NOMO-1 treated with dmso at 0.1 percent for 144 hours (cell line): Measurements from ENCODE around the gene ATF6.

Experiments
- DNase-seq: peaks from one replicate; lab custom pipeline; 2025; ENCODE audit not compliant: unreplicated experiment; lab: John Stamatoyannopoulos, UW

The ATF6 gene

DNA sequence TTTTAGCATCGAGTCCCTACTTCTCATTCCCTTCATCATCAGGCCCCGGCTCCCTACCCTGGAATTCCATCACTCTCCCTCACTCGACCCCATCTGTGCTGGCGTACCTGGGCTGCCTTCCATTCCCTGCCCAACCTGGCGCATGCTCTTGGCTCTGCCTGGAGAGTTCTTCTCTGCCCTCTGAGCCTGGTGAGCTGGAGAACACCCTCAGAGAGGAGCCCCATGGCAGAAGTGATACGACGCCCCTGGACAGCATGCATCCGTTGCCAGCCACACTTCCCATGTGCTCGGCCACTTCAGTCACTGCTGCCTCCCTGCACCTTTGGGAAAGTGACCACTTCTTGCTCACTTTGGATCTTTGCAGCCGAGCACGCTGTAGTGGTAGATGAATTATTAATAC lies 227.5 kb downstream of the ATF6 start:
- DNase-seq: no peak

DNA sequence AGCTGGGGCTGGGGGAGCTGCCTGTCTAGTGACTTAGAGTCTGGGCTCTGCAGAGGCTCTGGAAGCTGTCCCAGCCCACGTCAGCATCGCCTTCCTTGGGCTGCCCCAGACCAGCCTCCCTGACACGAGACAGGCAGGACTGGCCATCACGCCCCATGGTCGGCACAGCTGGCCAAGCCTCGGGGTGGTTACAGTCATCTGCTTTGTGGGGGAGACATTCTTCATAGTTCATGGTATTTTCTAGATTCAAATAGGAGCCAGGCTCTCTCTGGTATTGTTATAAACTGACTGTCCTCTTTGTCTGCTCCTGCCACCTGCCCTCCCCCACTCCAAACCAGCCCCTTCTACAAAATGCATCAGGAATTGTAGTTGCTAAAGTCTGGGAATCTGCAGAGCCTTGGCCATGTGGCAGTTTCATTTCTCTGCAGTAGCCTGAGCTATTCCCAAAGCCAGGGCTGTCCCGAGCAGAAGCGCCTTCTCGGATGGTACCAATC lies 228.1 kb downstream of the ATF6 start:
- DNase-seq: no peak

DNA sequence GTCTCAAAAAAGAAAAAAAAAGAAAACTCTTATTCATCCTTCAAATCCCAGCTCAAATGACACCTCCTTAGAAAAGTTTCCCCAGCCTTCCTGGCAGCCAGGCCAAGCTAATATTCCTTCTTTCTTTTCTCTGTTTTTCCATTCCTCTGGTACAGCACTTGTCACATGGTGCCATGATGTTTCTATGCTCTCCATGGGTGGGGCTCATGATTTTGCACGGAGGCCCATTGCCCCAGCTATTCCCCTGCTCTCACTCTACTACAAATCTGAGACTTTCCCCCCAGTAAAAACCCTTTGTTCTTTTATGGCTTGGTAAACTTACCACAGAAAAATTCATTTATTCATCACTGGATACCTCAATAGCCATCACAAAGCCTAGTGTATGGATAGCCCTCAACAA lies 231.0 kb downstream of the ATF6 start:
- DNase-seq: no peak

DNA sequence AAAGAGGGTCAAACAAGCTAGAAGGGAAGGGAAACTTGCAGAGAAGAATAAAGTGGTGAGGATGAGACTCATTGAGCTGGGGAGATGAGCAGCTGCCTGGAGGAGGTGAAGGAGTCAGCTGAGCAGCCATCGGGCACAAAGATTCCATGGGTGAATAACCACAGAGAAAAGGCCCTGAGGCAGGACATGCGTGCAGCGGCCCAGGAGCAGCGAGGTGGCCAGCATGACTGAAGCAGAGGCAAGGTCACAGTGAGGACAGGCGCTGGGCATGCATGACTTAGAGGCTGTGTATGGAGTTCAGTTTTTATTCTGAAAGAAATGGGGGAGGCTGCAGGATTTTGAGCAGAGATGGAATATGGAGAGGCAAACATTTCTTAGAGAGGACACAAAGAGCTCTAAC lies 232.7 kb downstream of the ATF6 start:
- no peak for DNase-seq

DNA sequence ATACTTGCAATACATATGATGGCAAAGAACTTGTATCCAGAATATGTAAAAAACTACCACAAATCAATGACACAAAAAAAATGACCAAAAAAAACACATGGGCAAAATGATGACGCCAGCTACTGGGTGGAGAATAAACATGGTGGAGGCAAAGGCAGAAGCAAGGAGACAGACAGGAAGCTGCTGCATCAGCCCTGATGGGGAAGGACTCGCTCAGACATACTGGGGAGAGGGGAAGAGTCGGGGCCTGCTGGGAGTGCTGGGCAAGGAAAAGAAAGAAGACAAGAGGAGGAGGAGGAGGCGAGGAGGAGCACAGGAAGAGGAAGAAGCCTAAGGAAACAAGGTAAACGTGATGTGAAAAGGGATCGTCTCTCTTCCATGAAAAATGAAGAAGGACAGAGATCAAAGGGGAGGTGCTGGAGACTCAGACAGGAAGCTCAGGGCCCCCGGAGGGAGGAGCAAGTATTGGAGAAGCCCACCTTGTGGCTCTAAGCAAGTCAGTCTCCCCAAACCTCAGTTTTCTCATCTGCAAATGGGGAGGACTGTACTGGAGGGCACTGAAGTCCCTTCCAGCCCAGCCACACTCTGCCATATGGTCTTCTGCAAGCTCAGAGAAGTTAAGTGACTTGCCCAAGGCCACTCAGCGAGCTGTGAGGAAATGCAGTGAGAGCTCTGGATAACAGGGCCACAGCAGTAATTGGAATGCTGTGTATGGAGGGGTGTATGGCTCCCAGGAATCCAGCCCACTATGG lies 233.4 kb downstream of the ATF6 start:
- no peak for DNase-seq

DNA sequence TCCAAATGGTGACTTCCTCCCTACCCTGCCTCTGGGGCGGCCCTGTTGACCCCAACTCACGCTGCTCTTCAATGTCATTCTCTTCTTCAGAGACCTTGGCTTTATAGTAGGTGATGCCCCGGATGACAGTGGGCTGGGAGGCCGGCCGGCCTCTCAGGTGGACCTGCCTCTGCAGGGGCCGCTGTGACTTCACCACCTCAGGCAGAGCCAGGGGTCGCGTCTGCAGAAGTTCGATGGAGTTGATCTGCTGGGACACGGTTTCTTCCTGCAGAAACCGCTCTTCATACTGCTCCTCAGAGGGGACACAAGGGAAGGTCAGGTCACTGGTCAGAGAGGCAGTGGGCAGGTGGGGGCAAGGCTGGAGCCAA lies 233.9 kb downstream of the ATF6 start:
- DNase-seq: no peak

DNA sequence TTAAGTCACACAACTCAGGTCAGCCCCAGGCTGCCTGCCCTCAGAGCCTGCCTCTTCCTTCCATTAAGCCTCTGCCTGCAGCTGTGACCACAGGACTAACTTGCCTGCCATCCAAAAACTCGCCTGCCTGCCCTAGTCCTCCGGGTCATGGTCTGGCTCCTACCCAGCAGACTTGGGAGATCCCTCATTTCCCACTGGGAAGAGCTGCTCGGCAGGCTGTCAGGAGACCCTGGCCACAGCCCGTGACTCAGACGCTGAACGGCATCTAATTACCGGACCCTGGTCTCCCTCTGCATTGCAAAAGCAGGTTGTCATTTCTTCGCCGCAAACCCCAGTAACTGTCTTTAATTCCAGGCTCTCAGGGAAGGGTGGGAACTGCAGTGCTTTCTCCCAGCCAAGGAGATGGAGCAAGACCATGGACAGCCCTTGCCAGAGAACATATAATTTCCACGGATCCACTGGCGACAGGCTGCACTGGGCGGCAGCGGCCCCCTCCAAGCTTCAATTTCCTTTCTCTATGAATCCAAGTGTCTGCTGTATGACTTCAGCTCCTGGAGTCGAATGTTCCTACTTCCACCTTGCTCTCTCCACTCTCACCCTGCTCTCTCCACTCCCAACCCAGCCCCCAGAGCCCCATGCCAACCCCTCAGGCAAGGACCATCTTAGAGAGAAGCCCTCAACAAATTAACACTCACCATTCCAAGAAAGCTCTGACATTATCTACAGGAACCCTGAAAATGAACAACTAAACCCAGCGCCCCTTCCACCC lies 237.1 kb downstream of the ATF6 start:
- peak; percentile 32 for DNase-seq

DNA sequence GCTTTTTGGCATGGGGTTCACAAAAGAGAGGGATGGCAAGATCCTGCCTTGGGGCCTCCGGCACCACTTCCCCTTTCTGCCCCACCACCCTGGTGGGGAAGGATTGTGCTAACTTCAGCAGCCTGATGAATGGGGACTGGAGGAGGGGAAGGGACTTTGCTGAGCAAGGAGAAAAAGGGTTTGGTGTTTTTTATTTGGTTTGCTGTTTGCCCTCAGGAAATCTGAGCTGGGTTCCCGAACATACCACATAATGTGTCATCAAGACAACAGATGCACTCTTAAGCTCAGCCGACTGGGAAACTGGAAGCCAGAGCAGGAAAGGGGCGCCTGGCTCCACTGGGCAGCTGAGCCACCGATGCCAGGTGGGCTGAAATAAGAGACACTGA lies 237.7 kb downstream of the ATF6 start:
- peak; percentile 94 for DNase-seq

DNA sequence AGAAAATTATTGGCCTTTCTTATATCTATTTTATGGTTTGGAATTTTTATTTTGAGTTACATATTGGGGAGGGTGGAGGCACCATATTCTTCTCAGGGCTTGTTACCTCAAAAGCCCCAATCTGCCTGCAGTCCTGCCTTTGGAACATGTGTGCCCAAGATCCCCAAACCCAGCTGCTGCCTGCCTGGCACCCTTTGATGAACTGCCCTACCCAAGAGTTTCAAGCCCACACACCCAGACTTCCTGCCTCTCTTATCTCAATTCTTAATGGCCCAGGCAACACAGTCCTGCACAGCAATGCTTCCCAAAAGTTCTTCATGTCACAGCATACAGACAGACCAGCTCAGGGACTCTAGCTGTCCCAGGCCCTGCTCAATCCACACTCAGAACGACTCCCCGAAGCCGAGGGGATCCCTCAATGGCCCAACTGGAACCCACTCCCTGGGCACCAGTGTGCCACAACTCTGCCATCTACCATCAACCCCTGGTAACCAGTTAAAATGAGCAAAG lies 238.4 kb downstream of the ATF6 start:
- no peak for DNase-seq

DNA sequence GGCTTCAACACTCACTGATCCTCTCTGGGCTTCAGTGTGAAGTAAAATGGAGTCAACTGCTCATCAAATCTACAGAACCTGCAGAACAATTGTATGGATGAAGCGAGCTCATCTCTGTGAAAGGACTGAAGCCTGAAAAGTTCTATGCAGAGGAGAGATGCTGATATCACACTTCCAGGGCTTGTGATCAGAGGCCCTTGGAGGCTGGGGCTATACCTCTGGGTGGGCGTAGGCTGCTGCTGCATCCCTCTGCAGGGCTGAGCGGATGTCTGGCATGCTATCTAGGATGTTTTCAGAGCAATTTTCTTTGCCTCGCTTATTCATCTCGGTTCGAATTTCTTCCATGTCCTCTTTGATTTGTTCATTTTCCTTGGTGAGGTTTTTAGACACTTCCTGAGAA lies 240.0 kb downstream of the ATF6 start:
- DNase-seq: no peak

DNA sequence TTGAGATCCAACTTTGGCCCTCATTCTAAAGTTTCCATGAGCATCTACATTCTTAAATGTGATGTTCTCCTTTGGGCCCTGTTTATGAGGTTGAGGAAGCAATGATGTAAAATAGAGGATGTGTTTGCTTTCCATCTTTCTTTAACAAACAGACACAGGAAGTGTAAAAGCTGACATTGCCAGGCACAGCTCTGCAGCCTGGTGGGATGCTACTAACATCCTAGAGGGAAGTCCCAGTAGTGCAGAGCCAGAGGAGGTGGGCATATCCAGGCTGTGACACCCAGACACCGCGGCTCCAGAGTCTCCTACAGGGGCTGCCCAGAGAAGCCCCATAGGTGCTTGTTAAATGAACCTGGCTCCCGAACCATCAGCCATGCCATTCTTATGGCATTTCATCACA lies 241.3 kb downstream of the ATF6 start:
- DNase-seq: no peak

DNA sequence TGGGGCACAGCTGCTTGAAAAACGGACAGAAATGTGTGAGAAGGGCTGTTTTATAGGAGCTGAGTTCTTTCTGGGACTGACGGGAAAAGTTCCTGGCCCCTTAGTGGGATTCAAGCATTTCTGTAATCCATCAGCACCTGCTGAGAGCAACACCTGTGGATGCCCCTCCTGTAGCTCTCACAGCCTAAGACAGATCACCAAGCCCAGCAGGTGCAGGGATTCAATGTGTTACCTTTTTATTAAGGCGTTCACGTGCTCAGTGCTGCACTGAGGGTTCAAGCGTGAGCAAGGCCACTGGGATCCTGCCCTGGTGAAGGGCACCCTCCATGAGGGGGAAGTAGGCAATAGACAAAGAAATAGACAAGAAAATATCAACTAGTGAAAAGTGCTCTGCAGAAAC lies 242.7 kb downstream of the ATF6 start:
- DNase-seq: no peak

DNA sequence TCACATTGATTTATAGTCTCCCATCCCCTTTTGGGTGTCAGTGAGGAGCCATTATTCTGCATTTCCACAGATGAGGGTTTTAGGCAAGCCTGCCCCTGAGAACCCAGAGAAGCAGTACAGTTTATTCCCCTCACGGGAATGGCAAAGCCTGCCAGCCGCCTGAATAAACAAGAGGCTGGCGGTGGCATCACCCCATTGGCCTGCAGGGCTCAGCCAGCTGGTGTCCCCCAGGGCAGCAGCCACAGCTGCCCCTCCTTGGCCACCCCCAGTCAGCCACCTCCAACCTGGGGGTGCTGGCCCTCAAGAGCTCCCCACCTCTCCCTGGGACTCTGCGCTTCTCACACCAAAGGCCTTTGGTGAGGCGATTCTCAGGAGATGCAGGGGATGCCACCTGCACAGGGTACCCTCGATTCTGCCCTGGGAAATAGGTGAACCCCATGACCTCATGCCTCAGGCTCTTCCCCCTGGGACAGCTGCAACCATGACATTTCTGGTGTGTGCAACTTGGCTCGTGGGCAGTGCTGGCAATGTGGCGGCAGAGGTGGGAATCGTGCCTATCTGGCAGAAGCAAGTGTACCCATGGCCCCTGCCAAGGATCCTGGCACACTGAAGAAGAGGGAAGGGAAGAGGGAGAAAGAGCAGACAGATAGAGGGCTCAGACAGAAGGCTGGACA lies 243.5 kb downstream of the ATF6 start:
- DNase-seq: no peak

DNA sequence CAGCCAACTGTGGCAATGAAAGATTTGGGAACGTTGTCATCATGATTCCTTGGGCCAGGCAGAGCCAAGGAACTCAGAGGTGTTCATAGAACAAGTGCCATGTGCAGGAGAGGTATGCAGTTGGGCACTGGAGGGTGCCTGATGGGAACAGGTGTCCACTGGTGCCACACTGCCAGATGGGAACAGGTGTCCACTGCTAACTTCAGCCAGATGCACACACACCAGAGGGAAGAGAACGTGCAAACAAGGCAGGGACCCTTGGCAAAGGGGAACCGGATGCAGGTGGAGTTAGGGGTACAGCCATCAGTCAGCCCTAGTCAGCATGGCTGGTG lies 244.0 kb downstream of the ATF6 start:
- no peak for DNase-seq

DNA sequence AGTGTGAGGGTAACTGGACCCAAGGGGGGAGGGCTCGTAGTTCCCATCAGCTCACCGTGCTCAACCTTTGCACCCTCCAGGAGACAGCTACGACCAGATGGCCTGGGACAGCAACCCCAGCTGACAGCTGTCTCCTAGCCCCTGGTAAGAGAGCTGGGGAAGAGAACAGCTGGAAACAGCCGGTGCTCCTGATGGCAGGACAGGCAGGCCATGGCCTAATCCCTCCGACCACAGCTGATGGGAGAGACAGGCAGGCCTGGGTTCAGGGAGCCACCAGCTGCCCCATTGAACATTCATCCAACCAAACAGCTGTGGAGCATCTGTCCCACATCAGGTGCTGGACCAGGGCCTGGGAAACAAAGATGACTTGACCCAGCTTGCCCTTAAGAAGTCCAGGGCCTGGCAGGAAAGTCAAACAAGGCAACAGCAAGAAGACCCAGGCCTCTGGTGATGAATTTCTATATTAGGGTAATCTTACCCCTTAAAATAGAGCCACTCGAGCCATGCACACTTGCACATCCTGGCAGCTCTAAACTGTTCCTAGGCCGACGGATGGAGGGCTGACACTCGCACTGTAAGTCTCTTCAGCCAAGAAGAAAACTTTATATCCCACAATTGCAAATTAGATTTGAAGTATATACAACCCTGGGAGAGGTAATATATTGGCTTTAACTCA lies 245.4 kb downstream of the ATF6 start:
- DNase-seq: no peak

DNA sequence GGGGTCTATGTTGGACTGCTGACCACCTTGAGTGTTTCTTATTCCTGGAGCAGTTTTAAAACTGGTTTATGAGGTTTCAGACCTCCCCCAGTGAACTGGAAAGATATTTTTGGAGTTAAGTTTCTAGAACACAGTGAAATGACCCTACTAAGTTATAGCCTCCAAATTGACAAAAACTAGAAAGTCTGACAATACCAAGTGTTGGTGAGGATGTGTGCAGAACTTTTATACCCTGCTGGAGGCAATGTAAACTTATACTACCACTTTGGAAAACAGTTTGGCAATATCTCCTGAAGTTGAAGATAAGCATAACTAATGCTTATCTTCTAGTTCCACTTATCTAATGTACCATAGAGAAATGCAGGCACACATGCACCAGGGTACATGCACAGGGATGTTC lies 247.2 kb downstream of the ATF6 start:
- DNase-seq: no peak
